ENCODE measurements around the gene DPYD. TPM values are rescaled to one million over a fixed set of nuclear protein-coding genes. Genes with fewer than 3 reads are reported as not detected.

The DPYD gene
- total and polyA plus RNA-seq, 2 donors from 2014 or later: 4.9 to 41.6 TPM

DNA sequence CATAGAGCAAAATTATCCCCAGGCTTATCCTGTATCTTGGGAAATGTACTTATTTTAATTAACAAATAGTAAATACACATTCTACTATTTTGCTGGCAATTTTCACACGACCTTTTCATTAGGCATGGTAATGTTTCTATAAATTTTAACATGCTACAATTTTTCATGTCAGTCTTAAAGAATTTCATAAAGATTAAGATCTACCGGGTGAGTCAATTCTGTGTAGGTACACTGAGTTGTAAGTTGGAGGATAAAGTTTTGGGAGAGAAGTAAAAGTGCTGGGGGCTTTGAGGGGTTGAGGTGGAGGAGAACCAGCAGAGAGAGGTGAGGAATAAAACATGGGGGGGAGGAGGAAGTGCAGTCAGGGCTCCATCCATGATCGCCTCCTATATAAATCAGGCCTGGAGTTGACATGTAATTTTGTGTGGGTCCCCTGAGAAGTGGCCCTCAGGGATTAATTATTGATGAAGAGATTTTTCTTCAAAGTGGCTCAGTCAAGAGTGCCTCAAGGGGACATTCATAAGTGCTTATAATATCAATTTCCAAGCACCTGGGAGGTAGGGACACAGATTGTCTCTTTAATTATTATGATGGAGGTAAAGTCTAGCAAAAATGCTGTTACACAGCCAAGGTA is 7.2 kb downstream of the DPYD start:
- Histone ChIP-seq H3K9ac (ENCODE audit: low read length in 3 of 3) (no peak overlapping the region), H3K36me3 (ENCODE audit: control insufficient read depth in 2 of 3, insufficient read depth in 3 of 3, low read length in 3 of 3) (no peaks in the 10 kb centered on the region), H3K4me1 (ENCODE audit: control insufficient read depth in 2 of 3, insufficient read depth in 2 of 3, low read depth in 1 of 3, low read length in 3 of 3) (peaks cover 0 to 5% (median 0%) of the 10 kb centered on the region in 3 donors), H3K27ac (ENCODE audit: low read depth in 2 of 2, low read length in 2 of 2) (no peak overlapping the region), H3K4me3 (ENCODE audit: low read length in 3 of 3) (no peak overlapping the region), H3K27me3 (ENCODE audit: control insufficient read depth, insufficient read depth, low read length) (no peaks in the 10 kb centered on the region), H3K9me3 (ENCODE audit: control insufficient read depth in 2 of 3, insufficient read depth in 1 of 3, low read length in 3 of 3) (no peaks in the 10 kb centered on the region)
- FAIRE-seq (no peak), DNase-seq (peak in 1 of 5 donors; percentile 16)
- intact Hi-C loops (cut with DNase I): no loop called here
- TF ChIP-seq, protein P1, sequence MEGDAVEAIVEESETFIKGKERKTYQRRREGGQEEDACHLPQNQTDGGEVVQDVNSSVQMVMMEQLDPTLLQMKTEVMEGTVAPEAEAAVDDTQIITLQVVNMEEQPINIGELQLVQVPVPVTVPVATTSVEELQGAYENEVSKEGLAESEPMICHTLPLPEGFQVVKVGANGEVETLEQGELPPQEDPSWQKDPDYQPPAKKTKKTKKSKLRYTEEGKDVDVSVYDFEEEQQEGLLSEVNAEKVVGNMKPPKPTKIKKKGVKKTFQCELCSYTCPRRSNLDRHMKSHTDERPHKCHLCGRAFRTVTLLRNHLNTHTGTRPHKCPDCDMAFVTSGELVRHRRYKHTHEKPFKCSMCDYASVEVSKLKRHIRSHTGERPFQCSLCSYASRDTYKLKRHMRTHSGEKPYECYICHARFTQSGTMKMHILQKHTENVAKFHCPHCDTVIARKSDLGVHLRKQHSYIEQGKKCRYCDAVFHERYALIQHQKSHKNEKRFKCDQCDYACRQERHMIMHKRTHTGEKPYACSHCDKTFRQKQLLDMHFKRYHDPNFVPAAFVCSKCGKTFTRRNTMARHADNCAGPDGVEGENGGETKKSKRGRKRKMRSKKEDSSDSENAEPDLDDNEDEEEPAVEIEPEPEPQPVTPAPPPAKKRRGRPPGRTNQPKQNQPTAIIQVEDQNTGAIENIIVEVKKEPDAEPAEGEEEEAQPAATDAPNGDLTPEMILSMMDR (IDR thresholded peaks at IDR 0.05; ENCODE audit: borderline replicate concordance, extremely low read depth, insufficient read depth): no peak

DNA sequence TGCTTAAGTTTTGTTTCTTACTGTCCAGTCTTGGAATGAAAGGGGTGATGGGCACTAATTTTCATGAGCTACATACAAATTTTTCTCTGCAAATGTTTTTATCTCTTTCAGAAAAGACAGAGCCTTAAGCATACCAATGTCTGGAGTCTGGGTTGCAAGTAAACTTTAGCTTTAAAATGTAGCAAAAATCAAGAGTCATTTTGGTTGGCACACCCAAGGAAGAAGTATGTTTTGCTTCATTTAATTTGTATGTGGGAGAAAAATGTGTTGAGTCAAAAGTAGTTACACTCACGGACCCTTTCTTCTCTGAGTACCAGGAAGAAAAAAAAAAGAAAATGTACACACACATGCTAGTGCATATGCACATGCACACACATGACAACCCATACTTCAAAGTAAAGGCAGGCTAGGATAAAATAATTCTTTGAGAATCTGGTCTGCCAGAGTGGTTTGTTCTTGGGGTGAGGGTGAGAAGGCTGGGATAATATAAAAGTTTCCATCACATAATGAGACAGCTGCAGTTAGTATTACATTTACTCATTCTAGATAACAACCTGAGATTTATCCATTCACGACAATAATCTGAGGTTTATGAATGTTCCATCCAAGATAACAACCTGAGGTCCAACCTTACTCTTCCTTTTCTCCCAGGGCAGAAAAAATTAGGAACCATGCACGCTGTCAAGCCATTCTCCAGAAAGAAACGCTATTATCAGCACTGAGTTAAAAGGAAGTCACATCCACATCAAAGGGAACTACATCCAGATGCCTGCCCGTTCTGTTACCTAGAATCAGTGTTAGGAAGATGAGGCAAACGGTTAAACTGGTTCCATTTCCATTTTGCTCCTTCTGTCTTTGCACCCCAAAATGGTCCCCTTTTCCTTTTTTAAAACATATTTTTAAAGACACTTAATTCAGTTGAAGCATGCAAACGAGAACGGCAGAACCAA is 9.3 kb downstream of the DPYD start:
- Histone ChIP-seq H3K4me1 (ENCODE audit: control insufficient read depth in 2 of 3, insufficient read depth in 2 of 3, low read depth in 1 of 3, low read length in 3 of 3) (no peaks in the 10 kb centered on the region), H3K36me3 (ENCODE audit: control insufficient read depth in 2 of 3, insufficient read depth in 3 of 3, low read length in 3 of 3) (no peaks in the 10 kb centered on the region), H3K9ac (ENCODE audit: low read length in 3 of 3) (no peak overlapping the region), H3K27ac (ENCODE audit: low read depth in 2 of 2, low read length in 2 of 2) (no peak overlapping the region), H3K27me3 (ENCODE audit: control insufficient read depth, insufficient read depth, low read length) (no peaks in the 10 kb centered on the region), H3K4me3 (ENCODE audit: low read length in 3 of 3) (no peak overlapping the region), H3K9me3 (ENCODE audit: control insufficient read depth in 2 of 3, insufficient read depth in 1 of 3, low read length in 3 of 3) (no peaks in the 10 kb centered on the region)
- intact Hi-C loops (cut with DNase I): no loop called here
- no peak for DNase-seq
- FAIRE-seq: no peak
- TF ChIP-seq, protein P1 (IDR thresholded peaks at IDR 0.05; ENCODE audit: borderline replicate concordance, extremely low read depth, insufficient read depth): no peak

- no peaks in the 10 kb centered on the region for H3K9me3 ChIP-seq (ENCODE audit: control insufficient read depth in 2 of 3, insufficient read depth in 1 of 3, low read length in 3 of 3)
- no peaks in the 10 kb centered on the region for H3K36me3 ChIP-seq (ENCODE audit: control insufficient read depth in 2 of 3, insufficient read depth in 3 of 3, low read length in 3 of 3)
- H3K27ac ChIP-seq (ENCODE audit: low read depth in 2 of 2, low read length in 2 of 2): no peak overlapping the region
- no peak overlapping the region for H3K9ac ChIP-seq (ENCODE audit: low read length in 3 of 3)
- no peak overlapping the region for H3K4me3 ChIP-seq (ENCODE audit: low read length in 3 of 3)
- DNase-seq: no peak
- intact Hi-C loops (cut with DNase I): no loop called here
- TF ChIP-seq, protein P1 (IDR thresholded peaks at IDR 0.05; ENCODE audit: borderline replicate concordance, extremely low read depth, insufficient read depth): no peak
- H3K4me1 ChIP-seq (ENCODE audit: control insufficient read depth in 2 of 3, insufficient read depth in 2 of 3, low read depth in 1 of 3, low read length in 3 of 3): no peaks in the 10 kb centered on the region
- no peak for FAIRE-seq
- H3K27me3 ChIP-seq (ENCODE audit: control insufficient read depth, insufficient read depth, low read length): no peaks in the 10 kb centered on the region
Measured at GRCh38 chr1:97909266-97909665, 11.6 kb downstream of the DPYD start.

Data from kidney (tissue), 14 donors.